Measurements from ENCODE around the gene ARHGAP19.

ARHGAP19 gene

DNA sequence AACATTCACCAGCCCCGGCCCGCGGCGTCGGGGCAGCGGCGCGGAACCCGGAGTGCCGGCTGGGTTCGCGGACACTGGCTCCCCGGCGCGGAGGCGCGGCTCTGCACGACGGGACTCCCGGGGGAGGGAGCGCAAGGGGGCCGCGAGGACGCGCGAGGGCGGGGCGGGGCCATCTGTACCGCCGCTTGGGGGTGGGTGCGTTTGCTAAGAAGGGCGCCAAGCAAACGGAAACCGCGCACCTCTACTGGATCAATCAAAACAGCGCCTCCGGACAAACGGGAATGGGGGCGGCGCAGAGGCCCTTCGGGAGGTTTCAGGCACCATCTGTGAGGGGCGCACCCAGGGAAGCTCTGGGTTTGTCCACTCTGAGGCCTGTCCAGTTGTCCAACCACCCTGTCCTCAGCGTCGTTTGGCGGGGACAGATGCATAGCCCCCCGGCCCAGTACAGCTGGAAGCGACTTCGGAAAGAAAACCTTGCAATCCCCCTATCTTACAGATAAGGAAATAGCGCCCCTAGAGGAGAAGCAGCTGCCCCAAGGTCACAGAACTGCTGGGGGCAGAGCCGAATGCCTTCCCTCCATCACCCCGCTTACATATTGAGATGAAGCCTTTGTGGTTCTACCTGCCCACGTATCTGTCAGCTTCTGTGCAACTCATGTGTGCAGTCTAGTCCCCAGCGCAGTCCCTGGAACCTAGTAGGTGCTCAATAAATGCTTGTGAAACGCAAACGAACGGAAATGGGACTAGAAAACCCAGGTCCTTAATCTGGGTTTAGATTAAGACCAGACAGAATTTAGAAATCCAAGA, 96.0 kb downstream of the ARHGAP19 start:
- Histone ChIP-seq H3K36me3 (ENCODE audit: low read length) (no peaks in the 10 kb centered on the region), H3K9me2 (replicated peaks; ENCODE audit: insufficient read depth, low read length) (no peaks in the 10 kb centered on the region), H3K27ac (ENCODE audit: low read depth, low read length) (no peak overlapping the region), H2AFZ (ENCODE audit: low read depth, low read length, severe bottlenecking) (peak overlapping the region; percentile 62), H3K9me3 (ENCODE audit: insufficient read depth, low read length) (no peaks in the 10 kb centered on the region), H3K27me3 (ENCODE audit: low read length) (no peaks in the 10 kb centered on the region), H3K4me3 (ENCODE audit: insufficient read depth, low read length, poor library complexity, severe bottlenecking) (peak overlapping the region; percentile 46), H3F3A (ENCODE audit: insufficient read depth) (peaks cover 37% of the 10 kb centered on the region), H4K20me1 (ENCODE audit: low read depth, low read length) (no peaks in the 10 kb centered on the region), H3K4me2 (ENCODE audit: low read depth, low read length, poor library complexity, severe bottlenecking) (peak overlapping the region; percentile 71), H3K79me2 (ENCODE audit: insufficient read depth, low read length) (no peaks in the 10 kb centered on the region), H3K9ac (ENCODE audit: low read length) (peak overlapping the region; percentile 51)
- TF ChIP-seq EZH2phosphoT487 (conservative IDR thresholded peaks at IDR 0.05; ENCODE audit: low read length): no peak
- TF ChIP-seq, protein P1, sequence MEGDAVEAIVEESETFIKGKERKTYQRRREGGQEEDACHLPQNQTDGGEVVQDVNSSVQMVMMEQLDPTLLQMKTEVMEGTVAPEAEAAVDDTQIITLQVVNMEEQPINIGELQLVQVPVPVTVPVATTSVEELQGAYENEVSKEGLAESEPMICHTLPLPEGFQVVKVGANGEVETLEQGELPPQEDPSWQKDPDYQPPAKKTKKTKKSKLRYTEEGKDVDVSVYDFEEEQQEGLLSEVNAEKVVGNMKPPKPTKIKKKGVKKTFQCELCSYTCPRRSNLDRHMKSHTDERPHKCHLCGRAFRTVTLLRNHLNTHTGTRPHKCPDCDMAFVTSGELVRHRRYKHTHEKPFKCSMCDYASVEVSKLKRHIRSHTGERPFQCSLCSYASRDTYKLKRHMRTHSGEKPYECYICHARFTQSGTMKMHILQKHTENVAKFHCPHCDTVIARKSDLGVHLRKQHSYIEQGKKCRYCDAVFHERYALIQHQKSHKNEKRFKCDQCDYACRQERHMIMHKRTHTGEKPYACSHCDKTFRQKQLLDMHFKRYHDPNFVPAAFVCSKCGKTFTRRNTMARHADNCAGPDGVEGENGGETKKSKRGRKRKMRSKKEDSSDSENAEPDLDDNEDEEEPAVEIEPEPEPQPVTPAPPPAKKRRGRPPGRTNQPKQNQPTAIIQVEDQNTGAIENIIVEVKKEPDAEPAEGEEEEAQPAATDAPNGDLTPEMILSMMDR (IDR thresholded peaks at IDR 0.05; ENCODE audit: insufficient read depth, low read length, poor library complexity, severe bottlenecking): peak; percentile 80

DNA sequence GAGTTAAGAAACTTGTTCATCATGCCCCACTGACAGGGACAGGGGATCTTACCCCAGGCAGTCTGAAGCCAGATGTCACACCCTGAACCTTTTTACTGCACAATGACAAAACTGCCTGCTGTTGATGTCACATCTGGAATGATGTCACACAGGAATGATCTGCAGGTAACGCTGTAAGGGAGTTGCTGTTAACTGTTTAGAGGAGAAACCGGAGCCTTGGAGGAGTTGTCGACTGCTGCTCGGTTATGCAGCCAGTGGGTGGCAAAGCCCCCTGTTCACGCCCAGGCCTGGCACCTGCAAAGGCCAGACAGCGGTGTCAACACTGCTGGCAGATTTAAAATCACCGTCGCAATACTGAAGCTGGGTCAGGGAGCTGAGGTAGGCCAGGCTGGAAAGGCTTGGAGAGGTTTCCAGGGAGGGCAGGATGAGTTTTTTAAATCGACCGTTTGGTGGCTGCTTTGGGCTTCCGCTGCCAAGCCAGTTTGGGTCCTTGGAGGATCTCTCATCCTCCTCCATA, 96.7 kb downstream of the ARHGAP19 start:
- no peak for TF ChIP-seq EZH2phosphoT487 (conservative IDR thresholded peaks at IDR 0.05; ENCODE audit: low read length)
- TF ChIP-seq, protein P1 (IDR thresholded peaks at IDR 0.05; ENCODE audit: insufficient read depth, low read length, poor library complexity, severe bottlenecking): no peak
- peak overlapping the region; percentile 62 for H2AFZ ChIP-seq (ENCODE audit: low read depth, low read length, severe bottlenecking)
- H3K27me3 ChIP-seq (ENCODE audit: low read length): no peaks in the 10 kb centered on the region
- no peaks in the 10 kb centered on the region for H3K9me2 ChIP-seq (replicated peaks; ENCODE audit: insufficient read depth, low read length)
- no peaks in the 10 kb centered on the region for H3K9me3 ChIP-seq (ENCODE audit: insufficient read depth, low read length)
- H4K20me1 ChIP-seq (ENCODE audit: low read depth, low read length): no peaks in the 10 kb centered on the region
- H3K27ac ChIP-seq (ENCODE audit: low read depth, low read length): no peak overlapping the region
- no peaks in the 10 kb centered on the region for H3K79me2 ChIP-seq (ENCODE audit: insufficient read depth, low read length)
- H3K36me3 ChIP-seq (ENCODE audit: low read length): no peaks in the 10 kb centered on the region
- peak overlapping the region; percentile 46 for H3K4me3 ChIP-seq (ENCODE audit: insufficient read depth, low read length, poor library complexity, severe bottlenecking)
- peak overlapping the region; percentile 71 for H3K4me2 ChIP-seq (ENCODE audit: low read depth, low read length, poor library complexity, severe bottlenecking)
- peaks cover 30% of the 10 kb centered on the region for H3F3A ChIP-seq (ENCODE audit: insufficient read depth)
- H3K9ac ChIP-seq (ENCODE audit: low read length): no peak overlapping the region

DNA sequence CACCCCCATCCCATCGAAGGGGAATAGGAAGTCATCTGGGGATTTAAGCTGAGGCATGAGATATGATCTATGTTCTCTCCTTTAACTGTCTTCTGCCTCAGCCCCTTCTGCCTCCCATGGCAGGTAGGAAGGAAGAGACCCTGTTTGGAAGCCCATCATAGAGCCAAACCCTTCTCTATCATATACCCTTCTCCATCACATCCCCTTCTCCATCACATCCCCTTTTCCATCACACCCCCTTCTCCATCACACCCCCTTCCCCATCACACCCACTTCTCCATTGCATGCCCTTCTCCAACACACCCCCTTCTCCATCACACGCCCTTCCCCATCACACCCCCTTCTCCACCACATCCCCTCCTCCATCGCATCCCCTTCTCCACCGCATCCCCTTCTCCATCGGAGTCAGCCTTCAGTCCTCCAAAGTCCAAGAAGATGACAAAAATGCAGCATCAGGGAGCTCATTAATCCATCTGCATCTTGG, 99.4 kb downstream of the ARHGAP19 start:
- H4K20me1 ChIP-seq (ENCODE audit: low read depth, low read length): no peaks in the 10 kb centered on the region
- no peaks in the 10 kb centered on the region for H3K79me2 ChIP-seq (ENCODE audit: insufficient read depth, low read length)
- no peaks in the 10 kb centered on the region for H3K9me2 ChIP-seq (replicated peaks; ENCODE audit: insufficient read depth, low read length)
- H3K36me3 ChIP-seq (ENCODE audit: low read length): no peaks in the 10 kb centered on the region
- H3K4me3 ChIP-seq (ENCODE audit: insufficient read depth, low read length, poor library complexity, severe bottlenecking): no peak overlapping the region
- no peaks in the 10 kb centered on the region for H3K27me3 ChIP-seq (ENCODE audit: low read length)
- H3K9me3 ChIP-seq (ENCODE audit: insufficient read depth, low read length): no peaks in the 10 kb centered on the region
- no peak overlapping the region for H3K4me2 ChIP-seq (ENCODE audit: low read depth, low read length, poor library complexity, severe bottlenecking)
- no peak for TF ChIP-seq EZH2phosphoT487 (conservative IDR thresholded peaks at IDR 0.05; ENCODE audit: low read length)
- TF ChIP-seq, protein P1 (IDR thresholded peaks at IDR 0.05; ENCODE audit: insufficient read depth, low read length, poor library complexity, severe bottlenecking): no peak
- peaks cover 6% of the 10 kb centered on the region; the same call in 1 of the 2 replicates for H3F3A ChIP-seq (ENCODE audit: insufficient read depth)
- no peak overlapping the region for H3K27ac ChIP-seq (ENCODE audit: low read depth, low read length)
- no peak overlapping the region for H3K9ac ChIP-seq (ENCODE audit: low read length)
- no peak overlapping the region for H2AFZ ChIP-seq (ENCODE audit: low read depth, low read length, severe bottlenecking)
